GM06990 (cell line): Measurements from ENCODE around the gene PRKN.

ENCODE experiments used
- DNase-seq: peaks from one replicate; pipeline ENCODE4 v3.0.0-alpha.2; 2011; ENCODE audit not compliant: insufficient read length; ENCODE audit errors: extremely low read depth
- H3K27me3 ChIP-seq: replicated peaks from 2 replicates; pipeline ENCODE4 v1.6.0; 2011; ENCODE audit warnings: low read length; ENCODE audit not compliant: control insufficient read depth, insufficient read depth
- H3K36me3 ChIP-seq: 2 replicates; pipeline ENCODE4 v1.5.1; 2011; ENCODE audit warnings: low read length; ENCODE audit not compliant: control insufficient read depth, insufficient read depth
- H3K4me3 ChIP-seq: replicated peaks from 2 replicates; pipeline ENCODE4 v1.5.1; 2011; ENCODE audit warnings: low read depth, mild to moderate bottlenecking, control low read depth, low read length
- TF ChIP-seq, protein P1 (sequence below): IDR thresholded peaks from 2 replicates; pipeline ENCODE4 v1.5.1; 2011; ENCODE audit warnings: low read length, control low read depth, mild to moderate bottlenecking, inconsistent platforms; ENCODE audit not compliant: insufficient read depth, poor library complexity, severe bottlenecking

The PRKN gene

DNA sequence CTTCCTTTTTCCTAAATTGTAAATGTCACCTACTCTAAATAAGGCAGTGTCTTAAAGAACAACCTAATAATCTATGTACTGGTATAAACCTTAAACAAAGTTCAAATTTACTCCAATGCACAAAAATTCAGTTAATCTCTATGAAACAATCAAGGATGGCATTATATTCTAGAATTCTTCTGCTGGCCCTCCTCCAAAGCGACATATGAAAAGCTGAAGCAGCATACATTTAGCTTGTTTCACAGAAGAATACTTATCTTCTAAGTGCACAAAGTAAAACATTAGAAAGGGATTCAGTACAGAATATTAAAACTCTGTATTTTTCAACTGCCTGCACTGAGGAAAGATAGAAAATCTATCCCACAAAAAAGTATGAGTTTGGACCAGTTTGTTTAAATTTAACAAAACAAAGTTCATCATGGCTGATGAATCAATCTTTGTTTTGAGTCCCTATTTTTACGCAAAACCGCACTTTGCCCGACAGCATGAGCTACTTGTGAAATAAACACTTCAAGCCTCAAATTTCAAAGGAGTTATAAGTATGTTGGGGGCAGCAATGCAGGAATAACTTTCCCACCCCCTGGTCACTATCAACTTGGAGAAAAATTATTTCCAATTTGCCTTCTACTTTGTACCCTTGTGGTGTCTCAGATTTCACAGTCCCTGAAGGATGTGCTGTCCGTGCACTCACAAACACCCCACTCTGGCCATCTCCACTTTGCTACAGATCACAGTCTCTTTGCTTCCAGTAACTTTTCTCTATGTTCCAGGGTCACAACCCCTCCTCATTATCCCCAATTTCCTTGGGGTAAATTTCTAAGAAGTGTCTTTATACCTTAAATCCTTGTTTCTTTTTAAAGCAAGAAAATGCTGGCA is 238.2 kb downstream of the PRKN start:
- TF ChIP-seq, protein P1, sequence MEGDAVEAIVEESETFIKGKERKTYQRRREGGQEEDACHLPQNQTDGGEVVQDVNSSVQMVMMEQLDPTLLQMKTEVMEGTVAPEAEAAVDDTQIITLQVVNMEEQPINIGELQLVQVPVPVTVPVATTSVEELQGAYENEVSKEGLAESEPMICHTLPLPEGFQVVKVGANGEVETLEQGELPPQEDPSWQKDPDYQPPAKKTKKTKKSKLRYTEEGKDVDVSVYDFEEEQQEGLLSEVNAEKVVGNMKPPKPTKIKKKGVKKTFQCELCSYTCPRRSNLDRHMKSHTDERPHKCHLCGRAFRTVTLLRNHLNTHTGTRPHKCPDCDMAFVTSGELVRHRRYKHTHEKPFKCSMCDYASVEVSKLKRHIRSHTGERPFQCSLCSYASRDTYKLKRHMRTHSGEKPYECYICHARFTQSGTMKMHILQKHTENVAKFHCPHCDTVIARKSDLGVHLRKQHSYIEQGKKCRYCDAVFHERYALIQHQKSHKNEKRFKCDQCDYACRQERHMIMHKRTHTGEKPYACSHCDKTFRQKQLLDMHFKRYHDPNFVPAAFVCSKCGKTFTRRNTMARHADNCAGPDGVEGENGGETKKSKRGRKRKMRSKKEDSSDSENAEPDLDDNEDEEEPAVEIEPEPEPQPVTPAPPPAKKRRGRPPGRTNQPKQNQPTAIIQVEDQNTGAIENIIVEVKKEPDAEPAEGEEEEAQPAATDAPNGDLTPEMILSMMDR, result no peak
- no peak overlapping the region for H3K4me3 ChIP-seq
- no peaks in the 10 kb centered on the region for H3K36me3 ChIP-seq
- no peaks in the 10 kb centered on the region for H3K27me3 ChIP-seq
- no peak for DNase-seq

DNA sequence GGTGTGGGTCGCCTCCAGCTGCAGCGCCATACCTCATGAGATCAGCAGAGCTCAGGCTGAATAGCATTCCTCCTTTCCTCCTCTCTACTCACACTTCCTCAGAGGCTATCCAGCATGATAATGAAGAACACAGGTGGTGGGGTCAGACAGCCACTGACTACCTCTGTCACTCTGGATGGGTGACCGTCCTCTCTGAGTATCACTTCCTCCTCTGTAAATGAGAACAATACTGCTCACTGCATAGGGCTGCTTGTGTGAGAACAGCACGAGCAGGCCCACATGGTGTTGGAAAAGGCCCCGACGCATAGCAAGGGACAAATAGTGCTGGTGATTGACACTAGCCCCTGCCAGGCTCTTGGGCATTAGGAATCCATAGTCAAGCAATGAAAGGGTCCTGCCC is 239.1 kb downstream of the PRKN start:
- TF ChIP-seq, protein P1, result no peak
- H3K27me3 ChIP-seq, result no peaks in the 10 kb centered on the region
- no peak for DNase-seq
- H3K36me3 ChIP-seq, result no peaks in the 10 kb centered on the region
- H3K4me3 ChIP-seq, result no peak overlapping the region

DNA sequence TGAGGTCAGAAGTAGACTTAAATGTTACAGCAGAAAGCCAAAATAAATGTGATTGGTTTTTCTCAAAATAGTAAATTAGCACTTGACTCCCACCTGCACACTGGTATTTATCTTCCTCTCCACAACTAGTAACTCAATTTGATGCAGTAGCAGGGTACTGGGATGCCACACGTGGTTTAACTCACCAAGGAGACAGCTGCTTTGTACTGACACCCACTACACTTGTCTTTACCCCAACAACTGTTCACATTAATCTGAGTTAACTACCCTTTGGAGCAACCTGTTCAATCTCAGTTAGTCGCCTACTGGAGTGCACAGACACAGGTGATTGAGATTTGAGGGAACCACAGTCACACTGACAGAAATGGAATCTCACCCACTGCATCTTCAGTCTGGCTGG is 242.1 kb downstream of the PRKN start:
- TF ChIP-seq, protein P1, result no peak
- no peaks in the 10 kb centered on the region for H3K27me3 ChIP-seq
- no peak for DNase-seq
- no peak overlapping the region for H3K4me3 ChIP-seq
- no peaks in the 10 kb centered on the region for H3K36me3 ChIP-seq

DNA sequence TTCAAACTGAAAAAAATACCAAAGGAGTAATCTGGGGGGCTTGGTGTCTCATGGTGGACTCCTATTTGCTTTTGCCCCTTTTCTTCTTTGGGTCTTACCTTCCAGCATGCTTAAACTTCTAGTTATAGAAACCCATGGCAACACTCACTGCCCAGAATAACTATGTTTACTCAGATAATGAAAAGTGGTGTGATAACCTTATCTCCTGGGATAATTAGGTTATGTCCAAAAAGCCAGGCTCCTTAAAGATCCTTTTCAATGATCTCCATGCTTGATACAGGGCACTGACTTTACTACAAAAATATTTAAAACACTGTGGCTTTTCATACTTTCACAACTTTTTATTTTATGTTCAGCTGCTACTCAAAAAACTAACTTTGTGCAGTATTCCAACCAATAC is 245.6 kb downstream of the PRKN start:
- no peak for DNase-seq
- Histone ChIP-seq H3K27me3 (no peaks in the 10 kb centered on the region), H3K36me3 (no peaks in the 10 kb centered on the region), H3K4me3 (no peak overlapping the region)
- TF ChIP-seq, protein P1, result no peak

DNA sequence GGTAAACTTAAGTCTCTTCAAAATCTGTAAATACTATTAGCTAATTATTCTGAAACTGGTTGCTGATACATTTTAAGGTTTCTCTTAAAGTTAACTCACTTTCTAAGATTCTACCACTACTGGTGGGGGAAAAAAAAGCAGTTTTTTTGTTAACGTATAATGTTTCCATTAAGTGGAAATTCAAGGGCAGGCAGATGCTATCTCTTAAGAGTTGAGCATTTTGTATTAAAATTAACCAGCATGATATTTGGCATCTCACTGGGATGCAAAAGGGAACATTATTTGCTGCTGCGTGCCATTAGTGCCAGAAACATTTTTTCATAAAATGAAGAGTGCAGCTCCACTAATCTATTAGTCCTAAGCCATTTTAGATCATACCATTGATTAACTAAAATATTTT is 246.2 kb downstream of the PRKN start:
- Histone ChIP-seq H3K36me3 (no peaks in the 10 kb centered on the region), H3K4me3 (no peak overlapping the region), H3K27me3 (no peaks in the 10 kb centered on the region)
- TF ChIP-seq, protein P1, result no peak
- no peak for DNase-seq
